GM23338 (cell line): ENCODE measurements around the gene SPECC1.

ENCODE experiments used
- EZH2 ChIP-seq: fragments of 200-600 bp; sonication (generic); IDR thresholded peaks from one replicate; pipeline ENCODE4 v1.8.0; 2017; ENCODE audit warnings: antibody characterized with exemption, mild to moderate bottlenecking, low read depth; ENCODE audit not compliant: unreplicated experiment
- EZH2phosphoT487 ChIP-seq: fragments of 200-600 bp; sonication (generic); IDR thresholded peaks from one replicate; pipeline ENCODE4 v1.8.1; 2018; ENCODE audit warnings: antibody characterized with exemption; ENCODE audit not compliant: unreplicated experiment
- POLR2AphosphoS5 ChIP-seq: IDR thresholded peaks from 2 replicates; pipeline ENCODE4 v1.6.1; 2016; ENCODE audit warnings: antibody characterized with exemption, low read depth
- TF ChIP-seq, protein P1 (sequence below), 2 experiments: fragments of 200-600 bp in 1 of 2; sonication (generic) in 1 of 2; conservative IDR thresholded peaks; 2 replicates each; pipeline versions ENCODE4 v1.5.1 to v1.6.1; 2016 to 2017; ENCODE audit warnings: antibody characterized with exemption in 2 of 2, low read depth in 2 of 2, mild to moderate bottlenecking in 2 of 2, moderate library complexity in 1 of 2

DNA sequence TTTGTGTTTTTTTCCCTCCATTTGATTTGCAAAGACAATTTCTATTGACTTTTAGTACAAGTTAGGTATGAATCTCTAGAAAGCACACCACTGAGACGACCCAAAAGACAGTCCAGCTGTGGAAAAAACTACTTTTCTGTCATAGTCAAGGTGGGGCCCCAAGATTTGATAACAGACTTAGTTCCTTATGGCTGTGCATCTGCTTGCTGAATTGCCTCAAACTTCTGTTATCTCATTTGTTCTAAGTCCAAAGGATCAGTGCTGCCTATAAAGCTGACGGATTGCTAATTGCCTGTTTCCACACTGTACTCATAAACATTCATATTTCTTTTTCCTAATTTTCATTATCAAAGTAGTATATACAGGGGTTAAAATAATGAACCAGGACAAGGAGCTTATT is 180.8 kb downstream of the SPECC1 start:
- TF ChIP-seq, protein P1, sequence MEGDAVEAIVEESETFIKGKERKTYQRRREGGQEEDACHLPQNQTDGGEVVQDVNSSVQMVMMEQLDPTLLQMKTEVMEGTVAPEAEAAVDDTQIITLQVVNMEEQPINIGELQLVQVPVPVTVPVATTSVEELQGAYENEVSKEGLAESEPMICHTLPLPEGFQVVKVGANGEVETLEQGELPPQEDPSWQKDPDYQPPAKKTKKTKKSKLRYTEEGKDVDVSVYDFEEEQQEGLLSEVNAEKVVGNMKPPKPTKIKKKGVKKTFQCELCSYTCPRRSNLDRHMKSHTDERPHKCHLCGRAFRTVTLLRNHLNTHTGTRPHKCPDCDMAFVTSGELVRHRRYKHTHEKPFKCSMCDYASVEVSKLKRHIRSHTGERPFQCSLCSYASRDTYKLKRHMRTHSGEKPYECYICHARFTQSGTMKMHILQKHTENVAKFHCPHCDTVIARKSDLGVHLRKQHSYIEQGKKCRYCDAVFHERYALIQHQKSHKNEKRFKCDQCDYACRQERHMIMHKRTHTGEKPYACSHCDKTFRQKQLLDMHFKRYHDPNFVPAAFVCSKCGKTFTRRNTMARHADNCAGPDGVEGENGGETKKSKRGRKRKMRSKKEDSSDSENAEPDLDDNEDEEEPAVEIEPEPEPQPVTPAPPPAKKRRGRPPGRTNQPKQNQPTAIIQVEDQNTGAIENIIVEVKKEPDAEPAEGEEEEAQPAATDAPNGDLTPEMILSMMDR (conservative IDR thresholded peaks at IDR 0.05; ENCODE audit: low read depth in 2 of 2) = no peak
- TF ChIP-seq POLR2AphosphoS5 (no peak), EZH2phosphoT487 (no peak), EZH2 (no peak)
